Nephron progenitor cell (in vitro differentiated cells): ENCODE measurements around the gene GRM7.

Experiments used
- DNase-seq: peaks from one replicate; pipeline ENCODE4 v3.0.0; 2021
- H3K27ac Mint-ChIP-seq: 2 replicates; pipeline ENCODE4 v1.8.0; 2021; ENCODE audit warnings: mild to moderate bottlenecking, moderate library complexity, mixed read lengths
- H3K27me3 Mint-ChIP-seq: 2 replicates; pipeline ENCODE4 v1.8.0; 2021; ENCODE audit warnings: mild to moderate bottlenecking, low read depth, mixed read lengths; ENCODE audit not compliant: poor library complexity
- H3K36me3 Mint-ChIP-seq: 2 replicates; pipeline ENCODE4 v1.8.0; 2021; ENCODE audit warnings: low read depth, mixed read lengths
- H3K4me1 Mint-ChIP-seq: 2 replicates; pipeline ENCODE4 v1.8.0; 2021; ENCODE audit warnings: mixed read lengths
- H3K4me3 Mint-ChIP-seq: 2 replicates; pipeline ENCODE4 v1.8.0; 2021; ENCODE audit warnings: mild to moderate bottlenecking, moderate library complexity, mixed read lengths
- H3K9me3 Mint-ChIP-seq: 2 replicates; pipeline ENCODE4 v1.8.0; 2021; ENCODE audit warnings: mild to moderate bottlenecking, moderate library complexity, mixed read lengths
- TF ChIP-seq, protein P1 (sequence below): fragments of 200-600 bp; sonication (generic); IDR thresholded peaks from 2 replicates; pipeline ENCODE4 v1.5.0; 2021; ENCODE audit warnings: antibody characterized with exemption

GRM7 gene

DNA sequence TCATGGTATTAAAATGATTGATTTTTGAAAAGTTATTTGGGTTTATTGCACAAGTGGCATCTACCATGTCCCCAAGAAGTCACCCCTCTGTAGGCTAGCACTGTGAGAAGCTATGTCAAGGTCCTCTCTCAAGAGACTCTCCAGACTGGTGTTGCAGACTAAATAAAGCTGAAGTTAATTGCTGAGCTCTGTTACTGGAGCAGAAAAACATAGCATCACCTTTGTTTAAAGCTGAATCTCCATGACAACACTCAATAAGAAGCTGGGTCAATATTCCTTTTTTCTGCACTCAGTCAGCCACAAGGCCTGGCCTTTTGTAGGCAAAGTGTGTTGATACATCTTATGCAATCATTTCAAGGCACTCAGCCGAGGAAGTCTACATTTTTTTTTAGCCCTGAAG lies 834.1 kb downstream of the GRM7 start:
- Mint-ChIP-seq H3K36me3 (no peaks in the 10 kb centered on the region), H3K4me1 (no peaks in the 10 kb centered on the region), H3K9me3 (no peaks in the 10 kb centered on the region), H3K4me3 (no peak overlapping the region), H3K27ac (no peak overlapping the region), H3K27me3 (peaks cover 3% of the 10 kb centered on the region)
- DNase-seq, result no peak
- TF ChIP-seq, protein P1, sequence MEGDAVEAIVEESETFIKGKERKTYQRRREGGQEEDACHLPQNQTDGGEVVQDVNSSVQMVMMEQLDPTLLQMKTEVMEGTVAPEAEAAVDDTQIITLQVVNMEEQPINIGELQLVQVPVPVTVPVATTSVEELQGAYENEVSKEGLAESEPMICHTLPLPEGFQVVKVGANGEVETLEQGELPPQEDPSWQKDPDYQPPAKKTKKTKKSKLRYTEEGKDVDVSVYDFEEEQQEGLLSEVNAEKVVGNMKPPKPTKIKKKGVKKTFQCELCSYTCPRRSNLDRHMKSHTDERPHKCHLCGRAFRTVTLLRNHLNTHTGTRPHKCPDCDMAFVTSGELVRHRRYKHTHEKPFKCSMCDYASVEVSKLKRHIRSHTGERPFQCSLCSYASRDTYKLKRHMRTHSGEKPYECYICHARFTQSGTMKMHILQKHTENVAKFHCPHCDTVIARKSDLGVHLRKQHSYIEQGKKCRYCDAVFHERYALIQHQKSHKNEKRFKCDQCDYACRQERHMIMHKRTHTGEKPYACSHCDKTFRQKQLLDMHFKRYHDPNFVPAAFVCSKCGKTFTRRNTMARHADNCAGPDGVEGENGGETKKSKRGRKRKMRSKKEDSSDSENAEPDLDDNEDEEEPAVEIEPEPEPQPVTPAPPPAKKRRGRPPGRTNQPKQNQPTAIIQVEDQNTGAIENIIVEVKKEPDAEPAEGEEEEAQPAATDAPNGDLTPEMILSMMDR, result no peak

DNA sequence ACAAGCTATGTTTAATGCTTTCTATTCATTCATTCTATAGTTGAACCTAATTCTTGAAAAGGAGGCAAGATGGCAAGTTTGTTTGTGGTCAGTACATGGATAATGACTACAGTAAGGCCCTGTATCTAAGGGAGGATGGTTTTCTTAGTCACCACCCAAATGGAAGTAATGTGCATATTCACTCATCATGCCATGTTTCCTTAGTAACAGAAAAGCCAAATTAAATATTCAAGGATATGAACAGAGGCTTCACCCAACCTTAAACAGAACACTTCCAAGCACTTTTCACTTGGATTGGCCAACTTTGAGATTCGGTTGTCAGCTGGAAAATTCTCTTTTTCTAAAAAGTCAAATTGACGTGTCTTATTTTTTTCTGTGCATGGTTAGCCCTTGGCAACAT lies 835.4 kb downstream of the GRM7 start:
- TF ChIP-seq, protein P1, result no peak
- H3K36me3 Mint-ChIP-seq, result no peaks in the 10 kb centered on the region
- no peaks in the 10 kb centered on the region for H3K27me3 Mint-ChIP-seq
- no peak overlapping the region for H3K27ac Mint-ChIP-seq
- H3K4me3 Mint-ChIP-seq, result no peak overlapping the region
- no peaks in the 10 kb centered on the region for H3K4me1 Mint-ChIP-seq
- DNase-seq, result no peak
- no peaks in the 10 kb centered on the region for H3K9me3 Mint-ChIP-seq

DNA sequence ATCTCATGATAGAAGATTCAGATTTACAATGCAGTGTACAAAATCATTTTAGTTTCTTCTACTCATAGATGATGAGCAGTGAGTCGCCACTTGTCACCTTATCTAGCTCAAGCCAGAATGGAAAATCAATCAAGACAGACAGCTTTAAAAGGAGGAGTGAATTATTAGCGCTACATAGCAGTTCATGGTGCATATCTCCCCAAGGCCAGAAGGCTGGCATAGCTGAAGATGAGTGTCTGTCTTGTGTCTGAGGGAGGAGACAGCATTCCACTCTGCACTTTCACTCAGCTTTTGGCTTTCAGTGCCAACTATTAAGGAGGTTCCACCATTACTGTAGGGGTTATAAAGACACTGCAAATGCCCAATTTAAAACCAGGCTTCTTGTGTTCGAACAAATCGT lies 836.6 kb downstream of the GRM7 start:
- no peaks in the 10 kb centered on the region for H3K4me1 Mint-ChIP-seq

DNA sequence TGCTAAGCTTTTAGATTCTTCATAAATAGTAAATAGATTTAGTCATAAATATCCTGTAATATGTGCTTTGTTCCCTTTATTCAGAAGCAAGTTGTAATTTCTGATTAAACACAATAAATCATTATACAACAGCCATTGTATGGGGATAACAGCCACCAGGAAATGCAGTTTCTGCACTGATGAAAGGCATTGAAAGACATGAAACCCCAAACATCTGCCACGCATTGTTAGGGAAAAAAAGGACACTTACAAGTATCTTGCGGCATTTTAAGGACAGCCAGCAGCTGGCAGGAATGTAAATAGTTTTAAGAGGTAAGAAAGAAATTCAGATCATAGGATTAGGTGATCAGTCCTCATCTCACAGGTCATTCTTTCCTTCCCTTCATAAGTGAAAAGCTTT lies 839.6 kb downstream of the GRM7 start:
- no peak overlapping the region for H3K4me3 Mint-ChIP-seq
- no peaks in the 10 kb centered on the region for H3K36me3 Mint-ChIP-seq
- no peak overlapping the region for H3K27ac Mint-ChIP-seq
- no peak for DNase-seq
- TF ChIP-seq, protein P1, result no peak
- no peaks in the 10 kb centered on the region for H3K4me1 Mint-ChIP-seq
- H3K27me3 Mint-ChIP-seq, result no peaks in the 10 kb centered on the region
- no peaks in the 10 kb centered on the region for H3K9me3 Mint-ChIP-seq

More for the DNA sequence above, 836.6 kb downstream of the GRM7 start:
- Mint-ChIP-seq H3K27ac (no peak overlapping the region), H3K9me3 (no peaks in the 10 kb centered on the region), H3K4me3 (no peak overlapping the region), H3K36me3 (no peaks in the 10 kb centered on the region), H3K27me3 (no peaks in the 10 kb centered on the region)
- TF ChIP-seq, protein P1, result no peak
- no peak for DNase-seq

DNA sequence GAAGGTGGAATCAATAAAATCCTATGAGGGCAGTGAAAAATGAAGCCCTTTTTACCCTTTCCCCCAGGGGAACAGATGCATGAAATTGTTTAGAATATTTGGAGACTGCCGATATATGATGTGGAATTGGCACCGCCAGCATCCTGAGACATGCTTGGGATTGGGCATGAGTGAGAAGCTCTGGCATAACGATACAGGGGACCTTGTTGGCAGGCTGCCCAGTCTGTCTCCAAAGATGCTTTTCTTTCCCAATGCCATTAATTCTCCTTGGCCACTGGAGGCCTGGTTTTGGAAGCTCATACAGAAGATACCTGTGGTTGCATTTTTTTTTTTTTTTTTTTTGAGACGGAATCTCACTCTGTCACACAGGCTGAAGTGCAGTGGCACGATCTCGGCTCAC lies 840.1 kb downstream of the GRM7 start:
- Mint-ChIP-seq H3K4me3 (no peak overlapping the region), H3K4me1 (no peaks in the 10 kb centered on the region)

DNA sequence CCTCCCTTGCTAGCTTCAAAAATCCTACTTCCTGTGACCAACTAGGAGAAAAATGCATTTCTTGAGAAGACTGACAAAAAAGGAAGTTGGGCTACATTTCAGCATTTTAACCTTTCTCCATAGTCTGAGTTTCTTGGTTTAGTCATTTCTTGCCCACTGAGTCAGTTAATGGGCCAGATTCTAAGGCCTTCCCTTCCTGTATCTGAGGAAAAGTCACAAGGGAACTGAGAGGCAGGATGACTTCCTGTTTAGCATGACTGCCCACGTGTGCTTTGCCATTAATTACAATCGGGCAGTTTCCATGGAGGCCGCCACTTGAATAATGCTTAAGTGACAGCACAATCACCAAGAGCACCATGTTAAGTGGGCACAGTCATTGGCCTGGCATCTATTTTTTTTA lies 846.3 kb downstream of the GRM7 start:
- TF ChIP-seq, protein P1, result no peak
- no peaks in the 10 kb centered on the region for H3K9me3 Mint-ChIP-seq
- no peaks in the 10 kb centered on the region for H3K36me3 Mint-ChIP-seq
- peaks cover 19% of the 10 kb centered on the region for H3K4me1 Mint-ChIP-seq
- H3K27ac Mint-ChIP-seq, result no peak overlapping the region
- H3K27me3 Mint-ChIP-seq, result peaks cover 3% of the 10 kb centered on the region
- H3K4me3 Mint-ChIP-seq, result no peak overlapping the region
- DNase-seq, result peak; percentile 4

More for the DNA sequence above, 840.1 kb downstream of the GRM7 start:
- H3K27me3 Mint-ChIP-seq, result no peaks in the 10 kb centered on the region
- no peak overlapping the region for H3K27ac Mint-ChIP-seq
- H3K9me3 Mint-ChIP-seq, result no peaks in the 10 kb centered on the region
- TF ChIP-seq, protein P1, result no peak
- no peaks in the 10 kb centered on the region for H3K36me3 Mint-ChIP-seq
- DNase-seq, result no peak
